HPDE6-E6E7 (cell line): ENCODE results near the gene NIPSNAP2.
"Not testable (repeated sequence)": the region's sequence is repeated elsewhere in the genome, so short reads cannot be mapped to it uniquely, and the experiment has no call there.

ENCODE experiments used
- DNase-seq: peaks from one replicate; pipeline ENCODE4 v3.0.0; 2011; ENCODE audit warnings: missing footprints; ENCODE audit errors: extremely low spot score

The NIPSNAP2 gene

GRCh38 chr7:56046721-56047445 lies 82.5 kb downstream of the NIPSNAP2 start:
- DNase-seq: no peak

GRCh38 chr7:56047446-56048116 lies 83.2 kb downstream of the NIPSNAP2 start:
- DNase-seq: not testable (repeated sequence)

- DNase-seq: no peak
These were observed 83.9 kb downstream of the NIPSNAP2 start for GRCh38 chr7:56048245-56048644.

GRCh38 chr7:56048763-56049162 lies 84.4 kb downstream of the NIPSNAP2 start:
- DNase-seq: not testable (repeated sequence)
